H1 (cell line): ENCODE results near the gene CFAP74.

Source experiments
- CEBPB ChIP-seq: IDR thresholded peaks from 2 replicates; pipeline ENCODE4 v1.6.1; 2012; ENCODE audit warnings: low read depth, low read length
- CHD2 ChIP-seq: IDR thresholded peaks from 2 replicates; pipeline ENCODE4 v1.6.1; 2012; ENCODE audit warnings: low read length, improper control_type of control experiment
- CTCF ChIP-seq, 3 experiments: IDR thresholded peaks; 1 replicate in 2 of 3; 2 replicates in 1 of 3; pipeline versions ENCODE4 v1.5.1 to v1.6.1; 2011; ENCODE audit warnings: low read length in 3 of 3, mild to moderate bottlenecking in 3 of 3, inconsistent platforms in 2 of 3, low read depth in 1 of 3, moderate library complexity in 1 of 3; ENCODE audit not compliant: insufficient read depth in 1 of 3; ENCODE audit errors: control extremely low read depth in 1 of 3
- EGR1 ChIP-seq: IDR thresholded peaks from 2 replicates; pipeline ENCODE4 v1.6.1; 2011; ENCODE audit warnings: low read depth, low read length, borderline replicate concordance
- NRF1 ChIP-seq: IDR thresholded peaks from 2 replicates; pipeline ENCODE4 v1.6.1; 2011; ENCODE audit warnings: mild to moderate bottlenecking, low read depth, low read length, improper control_type of control experiment
- SAP30 ChIP-seq: fragments of 300-600 bp; sonication (generic); IDR thresholded peaks from 2 replicates; pipeline ENCODE4 v1.7.1; 2012; ENCODE audit warnings: low read length, moderate library complexity, mild to moderate bottlenecking, inconsistent platforms; ENCODE audit not compliant: insufficient read depth, insufficient replicate concordance

GRCh38 chr1:1940123-1940425, 63.5 kb downstream of the CFAP74 start:
- TF ChIP-seq CEBPB: no peak
- TF ChIP-seq CTCF (IDR thresholded peaks at IDR 0.05; ENCODE audit: control extremely low read depth in 1 of 3, insufficient read depth in 1 of 3, low read depth in 1 of 3, low read length in 3 of 3): no peak
- TF ChIP-seq SAP30: no peak
- TF ChIP-seq EGR1: no peak
- no peak for TF ChIP-seq NRF1
- no peak for TF ChIP-seq CHD2
